ENCODE data around the gene PRXL2C.
"Not testable (repeated sequence)": the region's sequence is repeated elsewhere in the genome, so short reads cannot be mapped to it uniquely, and the experiment has no call there.

The PRXL2C gene

GRCh38 chr9:96655198-96655851 is at the start of gene PRXL2C:
TSS of gene PRXL2C (minus strand) at chr9:96655317. CDS start at chr9:96655281, 36 bp downstream.
- DNase-seq (ENCODE audit: low read depth): peak; percentile 77

- DNase-seq (ENCODE audit: low read depth): not testable (repeated sequence)
Measured at GRCh38 chr9:96700721-96701375, 45.7 kb upstream of the PRXL2C start.

GRCh38 chr9:96691326-96691725 is 36.2 kb upstream of the PRXL2C start:
- no peak for DNase-seq (ENCODE audit: low read depth)

GRCh38 chr9:96688745-96689464 is 33.8 kb upstream of the PRXL2C start:
- DNase-seq (ENCODE audit: low read depth): no peak

- DNase-seq (ENCODE audit: low read depth): no peak
Measured at GRCh38 chr9:96688187-96688586, 33.1 kb upstream of the PRXL2C start.

- DNase-seq (ENCODE audit: low read depth): peak; percentile 82
Measured at GRCh38 chr9:96686638-96687335, 31.7 kb upstream of the PRXL2C start.

- DNase-seq (ENCODE audit: low read depth): no peak
Measured at GRCh38 chr9:96680812-96681499, 25.8 kb upstream of the PRXL2C start.

GRCh38 chr9:96674906-96675538 is 19.9 kb upstream of the PRXL2C start:
- peak; percentile 77 for DNase-seq (ENCODE audit: low read depth)

- DNase-seq (ENCODE audit: low read depth): not testable (repeated sequence)
Measured at GRCh38 chr9:96673786-96674185, 18.7 kb upstream of the PRXL2C start.

- DNase-seq (ENCODE audit: low read depth): no peak
Measured at GRCh38 chr9:96668868-96669534, 13.9 kb upstream of the PRXL2C start.

GRCh38 chr9:96667363-96667728 is 12.2 kb upstream of the PRXL2C start:
- DNase-seq (ENCODE audit: low read depth): no peak

GRCh38 chr9:96666653-96667362 is 11.7 kb upstream of the PRXL2C start:
- peak; percentile 89 for DNase-seq (ENCODE audit: low read depth)

GRCh38 chr9:96665789-96666188 is 10.7 kb upstream of the PRXL2C start:
- no peak for DNase-seq (ENCODE audit: low read depth)

GRCh38 chr9:96663506-96664120 is 8.5 kb upstream of the PRXL2C start:
- DNase-seq (ENCODE audit: low read depth): peak; percentile 12

GRCh38 chr9:96661711-96662110 is 6.6 kb upstream of the PRXL2C start:
- DNase-seq (ENCODE audit: low read depth): peak; percentile 44

- no peak for DNase-seq (ENCODE audit: low read depth)
Measured at GRCh38 chr9:96660692-96661248, 5.7 kb upstream of the PRXL2C start.

- DNase-seq (ENCODE audit: low read depth): peak; percentile 91
Measured at GRCh38 chr9:96654450-96655197, 493 bp downstream of the PRXL2C start.

GRCh38 chr9:96651626-96652025 is 3.5 kb downstream of the PRXL2C start:
- DNase-seq (ENCODE audit: low read depth): peak; percentile 42

Measured in iris pigment epithelial cell (primary cell).